Fibroblast of pulmonary artery (primary cell): ENCODE measurements around the gene CNTN3.

Source experiments
- DNase-seq: peaks from one replicate; pipeline ENCODE4 v3.0.0-alpha.2; 2010; ENCODE audit warnings: low read depth
- H3K4me3 ChIP-seq: replicated peaks from 2 replicates; pipeline ENCODE4 v1.5.1; 2011; ENCODE audit warnings: low read depth, mild to moderate bottlenecking, control low read depth, low read length, moderate library complexity
- CTCF ChIP-seq: IDR thresholded peaks from 2 replicates; pipeline ENCODE4 v1.5.1; 2011; ENCODE audit warnings: mild to moderate bottlenecking, control low read depth, low read length, inconsistent platforms; ENCODE audit errors: missing control alignments

CNTN3 gene

GRCh38 chr3:74614107-74614967 is at the start of gene CNTN3:
Gene CNTN3, minus strand, starts transcription at chr3:74614659. Its CDS starts 93,547 bp downstream, at chr3:74521112.
- TF ChIP-seq CTCF: no peak
- peak; percentile 42 for DNase-seq
- H3K4me3 ChIP-seq: peak within 1 kb of the TSS; percentile 60

GRCh38 chr3:74663178-74663577 is 48.7 kb upstream of the CNTN3 start:
- H3K4me3 ChIP-seq: no peak overlapping the region
- no peak for DNase-seq
- no peak for TF ChIP-seq CTCF

- peak; percentile 25 for DNase-seq
- no peak for TF ChIP-seq CTCF
- no peak overlapping the region for H3K4me3 ChIP-seq
Measured at GRCh38 chr3:74661672-74662071, 47.2 kb upstream of the CNTN3 start.

- H3K4me3 ChIP-seq: no peak overlapping the region
- no peak for TF ChIP-seq CTCF
- no peak for DNase-seq
Measured at GRCh38 chr3:74651885-74652284, 37.4 kb upstream of the CNTN3 start.

- H3K4me3 ChIP-seq: no peak overlapping the region
- DNase-seq: peak; percentile 65
Measured at GRCh38 chr3:74651292-74651691, 36.8 kb upstream of the CNTN3 start.

GRCh38 chr3:74648107-74648506 is 33.6 kb upstream of the CNTN3 start:
- H3K4me3 ChIP-seq: no peak overlapping the region
- no peak for TF ChIP-seq CTCF
- no peak for DNase-seq

More at GRCh38 chr3:74651292-74651691, 36.8 kb upstream of the CNTN3 start:
- TF ChIP-seq CTCF: no peak

- no peak for DNase-seq
- no peak for TF ChIP-seq CTCF
- no peak overlapping the region for H3K4me3 ChIP-seq
Measured at GRCh38 chr3:74646094-74646493, 31.6 kb upstream of the CNTN3 start.
